ENCODE measurements around the gene PGAM4.

DNA sequence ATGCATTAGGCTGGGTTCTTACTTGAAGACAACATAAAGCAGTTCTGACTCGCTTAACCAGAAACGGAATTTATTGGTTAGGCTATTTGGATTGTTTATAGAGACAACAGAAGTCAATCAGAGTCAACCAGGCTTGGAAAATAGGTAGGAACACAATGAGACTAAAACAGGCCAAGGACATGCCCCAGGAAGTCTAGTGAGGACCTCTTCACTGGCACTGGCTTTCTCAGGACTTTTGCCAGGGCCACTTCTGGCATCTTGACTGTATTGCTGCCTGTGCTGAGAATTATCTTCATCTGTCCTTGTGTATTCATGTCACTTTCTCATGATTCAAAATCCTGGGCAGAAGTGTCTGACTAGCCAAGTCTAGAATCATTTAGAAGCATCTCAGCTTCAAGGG lies 19.6 kb downstream of the PGAM4 start:
- TF ChIP-seq, protein P1, sequence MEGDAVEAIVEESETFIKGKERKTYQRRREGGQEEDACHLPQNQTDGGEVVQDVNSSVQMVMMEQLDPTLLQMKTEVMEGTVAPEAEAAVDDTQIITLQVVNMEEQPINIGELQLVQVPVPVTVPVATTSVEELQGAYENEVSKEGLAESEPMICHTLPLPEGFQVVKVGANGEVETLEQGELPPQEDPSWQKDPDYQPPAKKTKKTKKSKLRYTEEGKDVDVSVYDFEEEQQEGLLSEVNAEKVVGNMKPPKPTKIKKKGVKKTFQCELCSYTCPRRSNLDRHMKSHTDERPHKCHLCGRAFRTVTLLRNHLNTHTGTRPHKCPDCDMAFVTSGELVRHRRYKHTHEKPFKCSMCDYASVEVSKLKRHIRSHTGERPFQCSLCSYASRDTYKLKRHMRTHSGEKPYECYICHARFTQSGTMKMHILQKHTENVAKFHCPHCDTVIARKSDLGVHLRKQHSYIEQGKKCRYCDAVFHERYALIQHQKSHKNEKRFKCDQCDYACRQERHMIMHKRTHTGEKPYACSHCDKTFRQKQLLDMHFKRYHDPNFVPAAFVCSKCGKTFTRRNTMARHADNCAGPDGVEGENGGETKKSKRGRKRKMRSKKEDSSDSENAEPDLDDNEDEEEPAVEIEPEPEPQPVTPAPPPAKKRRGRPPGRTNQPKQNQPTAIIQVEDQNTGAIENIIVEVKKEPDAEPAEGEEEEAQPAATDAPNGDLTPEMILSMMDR (IDR thresholded peaks at IDR 0.05) = no peak
- TF ChIP-seq POLR2A (IDR thresholded peaks at IDR 0.05) (no peak), POLR2AphosphoS5 (IDR thresholded peaks at IDR 0.05) (peak; percentile 21)

All from prostate gland (tissue), 2 donors.